Measurements from ENCODE around the gene PROX1. TPM values are rescaled to one million over a fixed set of nuclear protein-coding genes. Genes with fewer than 3 reads are reported as not detected.

PROX1 gene
- total and polyA plus RNA-seq, 2 donors (not counting 1 experiment from before 2014, with no cell fraction given) = 0.24 to 3.8 TPM

- Mint-ChIP-seq H3K27ac (no peak overlapping the region), H3K27me3 (peaks cover 5% of the 10 kb centered on the region), H3K4me1 (no peaks in the 10 kb centered on the region), H3K4me3 (no peak overlapping the region), H3K9me3 (ENCODE audit: insufficient read depth) (no peaks in the 10 kb centered on the region)
- ChIA-PET POLR2A (no interaction called here), CTCF (no interaction called here)
- H3K9me3 ChIP-seq (ENCODE audit: control extremely low read depth in 1 of 3, control insufficient read depth in 2 of 3, insufficient read depth in 1 of 3, low read length in 2 of 3) = peaks cover 0 to 3% (median 0%) of the 10 kb centered on the region in 3 donors
- no peak overlapping the region for H2AFZ ChIP-seq (ENCODE audit: insufficient read depth, low read depth, low read length, poor library complexity, severe bottlenecking)
- TF ChIP-seq EZH2 (IDR thresholded peaks at IDR 0.05; ENCODE audit: borderline replicate concordance, insufficient read depth, low read depth, low read length, poor library complexity, severe bottlenecking) = no peak
- WGBS (ENCODE audit: insufficient coverage) = 100% methylated on average over 2 of the region's 3 CpGs
- H3K4me3 ChIP-seq (ENCODE audit: control extremely low read depth in 1 of 5, extremely low read depth in 1 of 5, insufficient read depth in 1 of 5, low read depth in 2 of 5, low read length in 4 of 5) = no peak overlapping the region
- ATAC-seq (ENCODE audit: low read depth) (no peak), DNase-seq (no peak)
- H3K4me2 ChIP-seq (replicated peaks; ENCODE audit: low read depth, low read length, poor library complexity, severe bottlenecking) = no peak overlapping the region
- intact Hi-C loops (cut with micrococcal nuclease) = no loop called here
- no peaks in the 10 kb centered on the region for H3K36me3 ChIP-seq (replicated peaks in 1 of 2; ENCODE audit: control extremely low read depth in 1 of 2, control insufficient read depth in 1 of 2, extremely low read depth in 1 of 2, insufficient read depth in 2 of 2, low read length in 1 of 2)
- no peaks in the 10 kb centered on the region for H4K20me1 ChIP-seq (ENCODE audit: control insufficient read depth, insufficient read depth, low read length, poor library complexity, severe bottlenecking)
- no peaks in the 10 kb centered on the region for H3K27me3 ChIP-seq (replicated peaks in 1 of 4; ENCODE audit: control extremely low read depth in 1 of 4, control insufficient read depth in 3 of 4, insufficient read depth in 4 of 4, low read length in 3 of 4)
- no peak overlapping the region for H3K27ac ChIP-seq (ENCODE audit: low read length in 2 of 2)
- H3K79me2 ChIP-seq (ENCODE audit: control insufficient read depth, insufficient read depth, low read length) = no peaks in the 10 kb centered on the region
- H3K4me1 ChIP-seq (ENCODE audit: control insufficient read depth in 2 of 2, insufficient read depth in 2 of 2, low read length in 2 of 2) = no peaks in the 10 kb centered on the region
- no peak overlapping the region for H3K9ac ChIP-seq (ENCODE audit: low read length)
Observed at GRCh38 chr1:214066936-214067335, 79.2 kb downstream of the PROX1 start.

- H3K27ac Mint-ChIP-seq = no peak overlapping the region
- CTCF ChIA-PET = no interaction called here
- no peak overlapping the region for H3K4me2 ChIP-seq (replicated peaks; ENCODE audit: low read depth, low read length, poor library complexity, severe bottlenecking)
- peaks cover 0 to 3% (median 0%) of the 10 kb centered on the region in 3 donors for H3K9me3 ChIP-seq (ENCODE audit: control extremely low read depth in 1 of 3, control insufficient read depth in 2 of 3, insufficient read depth in 1 of 3, low read length in 2 of 3)
- no peak overlapping the region for H3K27ac ChIP-seq (ENCODE audit: low read length in 2 of 2)
- ATAC-seq (ENCODE audit: low read depth) (no peak), DNase-seq (no peak)
- H3K4me1 ChIP-seq (ENCODE audit: control insufficient read depth in 2 of 2, insufficient read depth in 2 of 2, low read length in 2 of 2) = no peaks in the 10 kb centered on the region
- peaks cover 5% of the 10 kb centered on the region for H3K27me3 Mint-ChIP-seq
- no peak overlapping the region for H3K4me3 Mint-ChIP-seq
- no peaks in the 10 kb centered on the region for H3K79me2 ChIP-seq (ENCODE audit: control insufficient read depth, insufficient read depth, low read length)
- TF ChIP-seq EZH2 (IDR thresholded peaks at IDR 0.05; ENCODE audit: borderline replicate concordance, insufficient read depth, low read depth, low read length, poor library complexity, severe bottlenecking) = no peak
- H3K9me3 Mint-ChIP-seq (ENCODE audit: insufficient read depth) = no peaks in the 10 kb centered on the region
- intact Hi-C loops (cut with micrococcal nuclease) = no loop called here
- WGBS (ENCODE audit: insufficient coverage) = 90% methylated on average over 5 of the region's 7 CpGs
- H3K27me3 ChIP-seq (replicated peaks in 1 of 4; ENCODE audit: control extremely low read depth in 1 of 4, control insufficient read depth in 3 of 4, insufficient read depth in 4 of 4, low read length in 3 of 4) = no peaks in the 10 kb centered on the region
- H4K20me1 ChIP-seq (ENCODE audit: control insufficient read depth, insufficient read depth, low read length, poor library complexity, severe bottlenecking) = no peaks in the 10 kb centered on the region
- no peaks in the 10 kb centered on the region for H3K4me1 Mint-ChIP-seq
- no peak overlapping the region for H3K9ac ChIP-seq (ENCODE audit: low read length)
- POLR2A ChIA-PET = no interaction called here
- no peak overlapping the region for H2AFZ ChIP-seq (ENCODE audit: insufficient read depth, low read depth, low read length, poor library complexity, severe bottlenecking)
- no peak overlapping the region for H3K4me3 ChIP-seq (ENCODE audit: control extremely low read depth in 1 of 5, extremely low read depth in 1 of 5, insufficient read depth in 1 of 5, low read depth in 2 of 5, low read length in 4 of 5)
- no peaks in the 10 kb centered on the region for H3K36me3 ChIP-seq (replicated peaks in 1 of 2; ENCODE audit: control extremely low read depth in 1 of 2, control insufficient read depth in 1 of 2, extremely low read depth in 1 of 2, insufficient read depth in 2 of 2, low read length in 1 of 2)
Observed at GRCh38 chr1:214067397-214067796, 79.6 kb downstream of the PROX1 start.

Data from B cell (primary cell).